Activated CD4-positive, alpha-beta memory T cell treated with anti-CD3 and anti-CD28 coated beads, Interleukin-2, amount 10 ng/mL, durations not matched to agents 7 days and 5 days (primary cell): ENCODE results near the gene HOXD10. TPM values are rescaled to one million over a fixed set of nuclear protein-coding genes. Genes with fewer than 3 reads are reported as not detected.

Source experiments
- CTCF ChIA-PET: fragments of 350-600 bp; sonication (Branson Sonifier 250); formaldehyde crosslinking; loops from one replicate; lab custom pipeline; 2021; ENCODE audit warnings: antibody characterized with exemption, inconsistent platforms; lab: Charles Lee
- POLR2A ChIA-PET: fragments of 350-600 bp; sonication (Branson Sonifier 250); formaldehyde crosslinking; loops from one replicate; lab custom pipeline; 2021; ENCODE audit warnings: antibody characterized with exemption; lab: Charles Lee
- DNase-seq: peaks from one replicate; pipeline ENCODE4 v3.0.0-alpha.2; 2020
- H3K27ac Mint-ChIP-seq: one replicate; pipeline ENCODE4 v1.8.0; 2021; ENCODE audit warnings: mild to moderate bottlenecking, mixed read lengths
- H3K27me3 Mint-ChIP-seq: one replicate; pipeline ENCODE4 v1.8.0; 2021; ENCODE audit warnings: mixed read lengths
- H3K36me3 Mint-ChIP-seq: one replicate; pipeline ENCODE4 v1.8.0; 2021; ENCODE audit warnings: low read depth, mixed read lengths
- H3K4me1 Mint-ChIP-seq: one replicate; pipeline ENCODE4 v1.8.0; 2021; ENCODE audit warnings: mixed read lengths
- H3K4me3 Mint-ChIP-seq: one replicate; pipeline ENCODE4 v1.8.0; 2021; ENCODE audit warnings: mild to moderate bottlenecking, mixed read lengths
- H3K9me3 Mint-ChIP-seq: one replicate; pipeline ENCODE4 v1.8.0; 2021; ENCODE audit warnings: mixed read lengths
- total RNA-seq, 2 experiments: library from RNA; stranded (reverse); gene quantifications; one replicate each; pipeline ENCODE4 v1.2.3, GENCODE V29; 2021

Gene HOXD10
- total RNA-seq, 2 experiments from 2014 or later, result not detected

DNA sequence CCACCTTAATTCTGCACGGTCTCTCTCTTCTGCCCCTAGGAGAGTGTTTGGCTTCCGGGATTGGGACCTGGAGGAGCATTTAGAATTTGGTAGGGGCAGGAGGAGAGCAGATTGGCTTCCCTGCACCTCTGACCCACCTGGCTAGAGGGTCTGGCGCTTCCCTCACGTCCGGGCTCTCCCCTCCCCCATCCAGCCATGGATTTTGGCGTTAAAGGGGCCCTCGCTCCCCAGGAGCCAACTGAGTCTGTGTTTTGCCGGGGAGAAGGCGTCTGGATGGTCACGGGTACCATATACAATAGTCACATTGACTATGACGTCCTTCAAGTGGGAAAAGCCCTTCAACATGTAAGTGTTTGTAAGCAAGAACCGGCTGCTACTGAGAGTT, 47.1 kb downstream of the HOXD10 start:
- H3K27ac Mint-ChIP-seq, result no peak overlapping the region

DNA sequence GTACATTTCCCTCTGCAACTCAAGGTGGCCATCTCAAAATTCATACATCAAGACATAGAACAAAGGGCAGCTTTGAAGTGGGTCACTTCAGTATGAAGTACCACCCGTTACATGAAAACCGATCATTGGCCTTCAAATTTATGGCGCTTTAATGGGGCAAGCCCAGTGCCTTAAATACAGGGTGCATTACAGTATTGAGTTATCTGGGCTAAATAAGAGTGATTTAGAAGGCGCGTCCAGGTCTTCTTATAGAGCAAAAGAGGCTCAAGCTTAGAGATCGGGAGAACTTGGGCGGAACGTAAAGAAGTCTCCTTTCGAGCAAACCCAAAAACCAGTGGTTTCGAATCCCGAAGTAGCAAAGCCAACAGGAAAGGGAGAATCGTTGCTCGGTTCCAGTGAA, 47.6 kb downstream of the HOXD10 start:
- H3K4me3 Mint-ChIP-seq, result no peak overlapping the region
- no peak overlapping the region for H3K27ac Mint-ChIP-seq
- no peaks in the 10 kb centered on the region for H3K9me3 Mint-ChIP-seq
- H3K27me3 Mint-ChIP-seq, result peaks cover 82% of the 10 kb centered on the region
- H3K36me3 Mint-ChIP-seq, result peaks cover 10% of the 10 kb centered on the region
- peaks cover 4% of the 10 kb centered on the region for H3K4me1 Mint-ChIP-seq
- no peak for DNase-seq
- POLR2A ChIA-PET, result no interaction called here
- CTCF ChIA-PET, result no interaction called here

More for the DNA sequence above, 47.1 kb downstream of the HOXD10 start:
- ChIA-PET POLR2A (no interaction called here), CTCF (no interaction called here)
- peaks cover 10% of the 10 kb centered on the region for H3K36me3 Mint-ChIP-seq
- H3K9me3 Mint-ChIP-seq, result no peaks in the 10 kb centered on the region
- peaks cover 84% of the 10 kb centered on the region for H3K27me3 Mint-ChIP-seq
- DNase-seq, result no peak
- peaks cover 4% of the 10 kb centered on the region for H3K4me1 Mint-ChIP-seq
- H3K4me3 Mint-ChIP-seq, result no peak overlapping the region

DNA sequence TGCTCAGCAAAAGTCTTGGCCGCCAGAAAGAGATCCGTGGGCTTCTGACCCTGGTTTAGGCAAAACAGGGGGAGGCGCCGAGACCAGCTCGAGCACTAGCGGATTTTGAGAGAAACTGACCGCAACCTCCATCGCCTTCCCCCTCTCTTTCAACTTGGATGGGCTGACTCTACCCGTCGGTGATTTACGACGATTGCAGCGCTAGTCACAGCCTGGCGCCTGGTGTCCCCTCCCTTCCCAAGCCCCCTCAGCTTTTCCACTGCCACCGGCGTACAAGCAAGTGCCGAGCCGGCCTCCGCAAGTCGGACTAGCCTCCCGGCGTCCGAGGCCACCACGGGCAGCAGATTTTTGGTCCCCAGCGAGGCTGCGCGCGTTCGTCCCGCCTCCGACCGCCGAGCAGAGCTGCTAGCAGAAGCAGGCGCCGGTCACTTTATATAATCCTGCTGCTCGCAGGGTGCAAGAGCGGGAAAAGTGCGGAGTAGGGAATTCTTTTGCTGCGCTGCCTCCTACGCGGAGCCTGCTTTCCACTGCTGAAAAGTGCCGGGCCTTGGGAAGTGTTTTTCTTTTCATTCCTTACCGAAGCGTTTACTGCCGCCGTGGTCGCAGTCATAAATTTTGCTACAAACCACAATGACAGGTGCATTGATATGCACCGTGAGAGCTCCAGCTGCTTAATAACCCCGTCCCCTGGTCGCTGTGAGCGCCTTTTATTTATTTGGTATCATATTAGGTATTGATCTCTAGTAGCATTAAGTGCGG, 48.2 kb downstream of the HOXD10 start:
- CTCF ChIA-PET, result interaction anchor here (0.9 kb wide), 1 partner anchor 33 kb away, joined by 6 read pairs; no protein-coding TSS in a partner anchor
- Mint-ChIP-seq H3K4me3 (no peak overlapping the region), H3K4me1 (peaks cover 4% of the 10 kb centered on the region), H3K27ac (no peak overlapping the region), H3K27me3 (peaks cover 81% of the 10 kb centered on the region), H3K36me3 (peaks cover 10% of the 10 kb centered on the region), H3K9me3 (no peaks in the 10 kb centered on the region)
- DNase-seq, result no peak
- POLR2A ChIA-PET, result no interaction called here

DNA sequence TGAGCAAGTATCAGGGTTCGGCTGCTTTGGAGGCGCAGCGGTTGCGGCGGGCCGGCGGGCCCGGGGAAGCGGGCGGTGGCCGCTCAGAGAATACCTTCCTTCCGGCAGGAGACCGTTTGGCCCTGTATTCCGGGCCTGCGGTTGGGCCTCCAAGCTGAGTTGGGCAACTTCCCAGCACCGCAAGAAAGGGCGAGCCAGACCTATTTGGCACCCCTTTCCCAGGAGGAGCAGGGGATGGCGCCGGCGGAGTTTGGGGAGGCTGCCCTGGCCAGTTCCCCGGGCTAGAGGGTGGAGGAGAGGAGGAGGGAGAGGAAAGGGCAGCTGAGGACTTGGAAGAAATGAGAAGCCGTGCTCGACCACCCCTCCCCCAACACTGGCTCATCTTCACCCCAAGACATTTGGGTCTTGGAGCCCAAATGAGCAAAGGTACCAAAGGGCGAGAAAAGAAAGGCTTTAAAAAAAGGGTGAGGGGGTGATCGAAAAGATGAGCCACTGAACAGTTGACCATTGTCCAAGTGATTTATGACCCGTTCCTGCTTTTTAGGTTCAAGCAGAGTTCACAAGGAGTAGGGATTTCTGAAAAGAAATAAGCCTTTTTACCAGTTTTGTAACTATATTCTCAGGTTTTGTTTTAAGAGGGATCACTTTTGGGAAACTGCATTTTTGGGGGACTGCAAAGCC, 48.9 kb downstream of the HOXD10 start:
- ChIA-PET CTCF (interaction anchor here (0.9 kb wide), 1 partner anchor 34 kb away, joined by 6 read pairs; no protein-coding TSS in a partner anchor), POLR2A (no interaction called here)
- Mint-ChIP-seq H3K9me3 (no peaks in the 10 kb centered on the region), H3K36me3 (peaks cover 10% of the 10 kb centered on the region), H3K4me1 (peaks cover 4% of the 10 kb centered on the region), H3K4me3 (no peak overlapping the region), H3K27me3 (peaks cover 80% of the 10 kb centered on the region), H3K27ac (no peak overlapping the region)
- DNase-seq, result no peak

DNA sequence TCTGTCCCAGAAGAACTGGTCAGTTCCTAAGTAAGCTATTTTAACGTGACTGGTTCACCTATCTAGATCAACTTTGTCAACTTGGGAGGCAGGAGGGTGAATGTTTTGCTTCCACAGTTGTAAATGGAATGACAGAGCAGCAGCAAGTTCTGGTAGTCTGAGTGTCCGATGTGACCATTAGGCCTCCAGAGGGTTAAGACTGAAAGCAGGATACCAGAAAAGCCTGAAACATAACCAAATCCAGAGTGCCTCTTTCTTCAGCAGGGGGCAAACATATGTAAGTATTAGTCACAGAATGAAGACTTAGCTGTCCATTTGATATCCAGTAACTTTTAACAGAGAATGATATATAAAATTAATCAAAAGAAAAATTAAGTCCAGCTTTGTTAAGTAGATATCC, 49.7 kb downstream of the HOXD10 start:
- H3K4me3 Mint-ChIP-seq, result no peak overlapping the region
- CTCF ChIA-PET, result no interaction called here
- POLR2A ChIA-PET, result no interaction called here

DNA sequence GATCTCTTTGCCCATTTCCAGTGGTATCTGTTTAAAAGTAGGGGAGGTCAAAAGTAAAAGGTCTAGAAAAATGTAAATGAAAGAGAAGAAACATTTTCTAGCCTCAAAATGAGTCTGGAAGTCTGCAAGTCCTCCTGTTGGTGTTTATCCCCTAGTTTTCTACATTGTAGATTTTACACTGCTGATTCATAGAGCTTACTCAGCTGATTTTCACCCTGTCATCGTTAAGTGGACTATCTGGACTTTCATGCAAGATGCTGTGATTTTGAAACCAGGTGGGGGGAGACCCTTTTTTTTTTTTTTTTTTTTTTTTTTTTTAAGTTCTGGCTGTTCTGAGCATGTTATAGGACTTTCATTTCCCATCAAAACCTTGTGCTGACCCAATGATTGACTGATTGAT, 50.8 kb downstream of the HOXD10 start:
- peaks cover 4% of the 10 kb centered on the region for H3K4me1 Mint-ChIP-seq
- H3K9me3 Mint-ChIP-seq, result no peaks in the 10 kb centered on the region
- H3K27ac Mint-ChIP-seq, result no peak overlapping the region
- ChIA-PET CTCF (interaction anchor here (0.9 kb wide), 1 partner anchor 387 kb away, joined by 3 read pairs; no protein-coding TSS in a partner anchor), POLR2A (no interaction called here)
- H3K4me3 Mint-ChIP-seq, result no peak overlapping the region
- H3K27me3 Mint-ChIP-seq, result peaks cover 75% of the 10 kb centered on the region
- no peak for DNase-seq
- peaks cover 10% of the 10 kb centered on the region for H3K36me3 Mint-ChIP-seq

More for the DNA sequence above, 49.7 kb downstream of the HOXD10 start:
- Mint-ChIP-seq H3K27ac (no peak overlapping the region), H3K9me3 (no peaks in the 10 kb centered on the region), H3K27me3 (peaks cover 79% of the 10 kb centered on the region), H3K36me3 (peaks cover 10% of the 10 kb centered on the region), H3K4me1 (peaks cover 4% of the 10 kb centered on the region)
- no peak for DNase-seq

DNA sequence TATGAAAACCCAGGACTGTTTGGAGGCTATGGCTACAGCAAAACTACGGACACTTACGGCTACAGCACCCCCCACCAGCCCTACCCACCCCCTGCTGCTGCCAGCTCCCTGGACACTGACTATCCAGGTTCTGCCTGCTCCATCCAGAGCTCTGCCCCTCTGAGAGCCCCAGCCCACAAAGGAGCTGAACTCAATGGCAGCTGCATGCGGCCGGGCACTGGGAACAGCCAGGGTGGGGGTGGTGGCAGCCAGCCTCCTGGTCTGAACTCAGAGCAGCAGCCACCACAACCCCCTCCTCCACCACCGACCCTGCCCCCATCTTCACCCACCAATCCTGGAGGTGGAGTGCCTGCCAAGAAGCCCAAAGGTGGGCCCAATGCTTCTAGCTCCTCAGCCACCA, 52.6 kb downstream of the HOXD10 start:
- no peak for DNase-seq
- Mint-ChIP-seq H3K4me3 (no peak overlapping the region), H3K9me3 (no peaks in the 10 kb centered on the region), H3K27me3 (peaks cover 77% of the 10 kb centered on the region), H3K4me1 (peaks cover 5% of the 10 kb centered on the region), H3K27ac (no peak overlapping the region), H3K36me3 (peaks cover 4% of the 10 kb centered on the region)
- ChIA-PET POLR2A (no interaction called here), CTCF (interaction anchor here (0.6 to 1.2 kb wide), 4 partner anchors 14 to 465 kb away, joined by 3 read pairs; no protein-coding TSS in a partner anchor)

Other genes with a start within 250 kb of the HOXD10 start
- gene LNPK, start 114.5 kb upstream of the HOXD10 start, total RNA-seq, result 10 to 100 TPM; 43.5 to 48.7 TPM
- not detected for gene EVX2, start 32.8 kb upstream of the HOXD10 start, total RNA-seq
- not detected for gene HOXD13, start 24.1 kb upstream of the HOXD10 start, total RNA-seq
- not detected for gene HOXD12, start 17.0 kb upstream of the HOXD10 start, total RNA-seq
- not detected for gene HOXD11, start 9.5 kb upstream of the HOXD10 start, total RNA-seq
- gene HOXD9, start 5.9 kb downstream of the HOXD10 start, total RNA-seq, result not detected
- gene HOXD8, start 12.9 kb downstream of the HOXD10 start, total RNA-seq, result not detected
- not detected for gene HOXD4, start 34.8 kb downstream of the HOXD10 start, total RNA-seq
- not detected for gene HOXD3, start 40.5 kb downstream of the HOXD10 start, total RNA-seq
- not detected for gene HOXD1, start 71.9 kb downstream of the HOXD10 start, total RNA-seq
- gene MTX2, start 152.7 kb downstream of the HOXD10 start, total RNA-seq, result 10 to 100 TPM; 12.2 to 15.1 TPM